ENCODE data around the gene MAP2K2.

The MAP2K2 gene

DNA sequence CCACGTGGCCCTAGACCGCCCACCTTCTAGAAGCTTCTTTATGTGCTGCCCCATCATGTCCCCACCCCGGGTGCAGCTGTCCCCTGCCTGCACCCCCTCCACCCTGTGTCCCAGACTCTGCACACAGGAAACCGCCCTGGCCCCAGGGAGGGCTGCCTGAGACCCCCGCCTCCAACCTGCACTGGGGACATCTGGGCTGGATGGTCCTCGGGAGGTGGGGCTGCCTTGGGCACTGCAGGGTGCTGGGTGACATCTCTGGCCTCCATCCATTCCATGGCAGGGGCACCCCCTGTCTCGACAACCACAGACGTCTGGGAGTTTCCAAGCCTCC is 39.4 kb downstream of the MAP2K2 start:
- no peak for DNase-seq (ENCODE audit: low spot score)
- Histone ChIP-seq H3K4me3 (no peak overlapping the region), H3K27ac (no peak overlapping the region)
- TF ChIP-seq, protein P1, sequence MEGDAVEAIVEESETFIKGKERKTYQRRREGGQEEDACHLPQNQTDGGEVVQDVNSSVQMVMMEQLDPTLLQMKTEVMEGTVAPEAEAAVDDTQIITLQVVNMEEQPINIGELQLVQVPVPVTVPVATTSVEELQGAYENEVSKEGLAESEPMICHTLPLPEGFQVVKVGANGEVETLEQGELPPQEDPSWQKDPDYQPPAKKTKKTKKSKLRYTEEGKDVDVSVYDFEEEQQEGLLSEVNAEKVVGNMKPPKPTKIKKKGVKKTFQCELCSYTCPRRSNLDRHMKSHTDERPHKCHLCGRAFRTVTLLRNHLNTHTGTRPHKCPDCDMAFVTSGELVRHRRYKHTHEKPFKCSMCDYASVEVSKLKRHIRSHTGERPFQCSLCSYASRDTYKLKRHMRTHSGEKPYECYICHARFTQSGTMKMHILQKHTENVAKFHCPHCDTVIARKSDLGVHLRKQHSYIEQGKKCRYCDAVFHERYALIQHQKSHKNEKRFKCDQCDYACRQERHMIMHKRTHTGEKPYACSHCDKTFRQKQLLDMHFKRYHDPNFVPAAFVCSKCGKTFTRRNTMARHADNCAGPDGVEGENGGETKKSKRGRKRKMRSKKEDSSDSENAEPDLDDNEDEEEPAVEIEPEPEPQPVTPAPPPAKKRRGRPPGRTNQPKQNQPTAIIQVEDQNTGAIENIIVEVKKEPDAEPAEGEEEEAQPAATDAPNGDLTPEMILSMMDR (IDR thresholded peaks at IDR 0.05): no peak

DNA sequence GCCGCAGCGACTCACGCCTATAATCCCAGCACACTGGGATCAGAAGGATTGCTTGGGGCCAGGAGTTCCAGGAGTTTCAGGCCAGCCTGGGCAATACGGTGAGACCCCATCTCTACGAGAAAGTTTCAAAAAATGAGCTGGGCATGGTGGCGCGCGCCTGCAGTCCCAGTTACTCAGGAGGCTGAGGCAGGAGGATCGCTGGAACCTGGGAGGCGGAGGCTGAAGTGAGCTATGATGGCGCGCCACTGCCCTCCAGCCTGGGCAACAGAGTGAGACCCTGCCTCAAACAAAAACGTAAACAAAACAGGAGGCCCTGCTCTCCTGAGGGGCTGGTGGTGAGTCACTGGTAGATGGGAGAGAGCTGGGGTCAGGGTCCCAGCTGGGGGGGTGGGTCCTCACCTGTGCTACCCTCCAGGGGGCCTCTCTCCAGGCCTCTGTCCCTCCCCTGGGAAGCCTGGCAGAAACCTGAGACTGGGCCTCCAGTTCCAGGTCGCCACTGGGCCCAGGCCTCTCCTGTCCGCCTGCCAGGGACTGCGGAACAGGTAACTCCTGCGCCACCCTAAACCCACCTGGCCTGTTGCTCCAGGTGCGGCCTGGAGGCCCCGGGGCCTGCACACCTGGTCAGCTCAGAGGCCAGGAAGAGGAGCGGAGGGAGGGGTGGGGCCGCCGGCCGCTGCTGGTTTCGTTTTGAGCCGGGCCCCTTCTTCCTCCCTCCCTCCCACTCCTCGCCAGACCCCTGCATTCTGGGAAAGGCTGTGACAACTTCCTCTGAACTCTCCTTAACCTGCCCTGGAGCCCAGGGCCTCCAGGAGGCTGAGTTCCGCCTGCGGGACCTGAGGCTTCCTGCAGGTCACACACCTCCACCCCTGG is 40.0 kb downstream of the MAP2K2 start:
- TF ChIP-seq, protein P1 (IDR thresholded peaks at IDR 0.05): no peak
- no peak for DNase-seq (ENCODE audit: low spot score)
- Histone ChIP-seq H3K4me3 (peak overlapping the region; percentile 45), H3K27ac (no peak overlapping the region)

DNA sequence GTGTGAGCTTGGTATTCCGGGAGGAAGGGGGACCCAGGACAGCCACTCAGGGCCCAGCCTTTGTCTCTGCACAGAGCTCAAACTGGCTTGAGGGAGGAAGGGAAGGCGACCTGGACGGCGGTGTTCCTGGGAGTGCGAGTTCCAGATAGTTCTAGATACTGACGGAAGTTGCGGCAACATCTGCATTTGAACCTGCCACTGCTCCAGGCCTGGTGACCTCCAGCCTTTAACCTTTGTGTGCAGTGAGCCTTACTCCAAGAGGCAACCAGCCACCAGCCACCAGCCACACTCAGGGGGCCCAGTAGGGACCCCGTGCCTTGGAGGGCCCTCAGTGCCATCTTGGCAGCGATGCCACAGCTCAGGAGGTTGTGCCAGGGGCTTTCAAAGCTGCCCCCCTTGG is 41.8 kb downstream of the MAP2K2 start:
- DNase-seq (ENCODE audit: low spot score): no peak
- no peak overlapping the region for H3K27ac ChIP-seq

DNA sequence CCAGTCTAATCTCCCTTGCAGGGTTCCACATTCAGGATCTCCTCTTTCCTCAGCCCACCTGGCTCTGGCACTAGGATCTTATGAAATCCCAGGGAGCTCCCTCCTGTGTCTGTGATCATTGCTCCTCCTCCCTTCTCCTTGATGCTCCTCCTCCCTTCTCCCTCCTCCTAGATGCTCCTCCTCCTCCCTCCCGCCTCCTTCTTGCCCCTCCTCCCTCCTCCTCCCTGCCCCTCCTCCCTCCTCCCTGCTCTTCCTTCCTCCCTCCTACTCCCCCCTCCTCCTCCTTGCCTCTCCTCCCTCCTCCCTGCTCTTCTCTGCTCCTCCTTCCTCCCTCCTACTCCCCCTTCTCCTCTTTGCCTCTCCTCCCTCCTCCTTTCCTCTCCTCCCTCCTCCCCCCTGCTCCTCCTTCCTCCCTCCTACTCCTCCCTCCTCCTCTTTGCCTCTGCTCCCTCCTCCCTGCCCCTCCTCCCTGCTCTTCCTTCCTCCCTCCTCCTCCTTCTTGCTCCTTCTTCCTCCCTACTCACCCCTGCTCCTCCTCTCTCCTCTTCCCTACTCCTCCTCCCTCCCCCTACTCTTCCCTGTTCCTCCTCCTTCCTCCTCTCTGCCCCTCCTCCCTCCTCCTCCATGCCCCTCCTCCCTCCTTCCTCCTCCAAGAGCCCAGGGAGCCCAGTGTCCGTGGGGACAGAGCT is 42.3 kb downstream of the MAP2K2 start:
- DNase-seq (ENCODE audit: low spot score): no peak
- TF ChIP-seq, protein P1 (IDR thresholded peaks at IDR 0.05): no peak
- no peak overlapping the region for H3K27ac ChIP-seq
- no peak overlapping the region for H3K4me3 ChIP-seq

More for the DNA sequence above, 41.8 kb downstream of the MAP2K2 start:
- H3K4me3 ChIP-seq: no peak overlapping the region
- TF ChIP-seq, protein P1 (IDR thresholded peaks at IDR 0.05): no peak

DNA sequence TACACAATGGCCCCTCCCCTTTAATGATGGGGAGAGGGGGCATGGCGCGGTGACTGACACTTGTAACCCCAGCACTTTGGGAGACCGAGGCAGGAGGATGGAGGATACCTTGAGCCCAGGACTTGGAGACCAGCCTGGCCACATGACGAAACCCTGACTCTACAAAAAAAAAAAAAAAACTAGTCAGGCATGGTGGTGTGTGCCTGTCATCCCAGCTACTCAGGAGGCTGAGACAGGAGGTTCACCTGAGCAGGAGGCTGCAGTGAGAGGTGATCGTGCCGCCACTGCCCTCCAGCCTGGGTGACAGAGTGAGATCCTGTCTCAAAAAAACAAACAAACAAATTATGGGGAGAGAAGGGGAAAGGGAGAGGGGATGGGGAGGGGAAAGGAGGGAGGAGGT is 43.4 kb downstream of the MAP2K2 start:
- TF ChIP-seq, protein P1 (IDR thresholded peaks at IDR 0.05): no peak
- DNase-seq (ENCODE audit: low spot score): no peak
- no peak overlapping the region for H3K4me3 ChIP-seq
- H3K27ac ChIP-seq: no peak overlapping the region

DNA sequence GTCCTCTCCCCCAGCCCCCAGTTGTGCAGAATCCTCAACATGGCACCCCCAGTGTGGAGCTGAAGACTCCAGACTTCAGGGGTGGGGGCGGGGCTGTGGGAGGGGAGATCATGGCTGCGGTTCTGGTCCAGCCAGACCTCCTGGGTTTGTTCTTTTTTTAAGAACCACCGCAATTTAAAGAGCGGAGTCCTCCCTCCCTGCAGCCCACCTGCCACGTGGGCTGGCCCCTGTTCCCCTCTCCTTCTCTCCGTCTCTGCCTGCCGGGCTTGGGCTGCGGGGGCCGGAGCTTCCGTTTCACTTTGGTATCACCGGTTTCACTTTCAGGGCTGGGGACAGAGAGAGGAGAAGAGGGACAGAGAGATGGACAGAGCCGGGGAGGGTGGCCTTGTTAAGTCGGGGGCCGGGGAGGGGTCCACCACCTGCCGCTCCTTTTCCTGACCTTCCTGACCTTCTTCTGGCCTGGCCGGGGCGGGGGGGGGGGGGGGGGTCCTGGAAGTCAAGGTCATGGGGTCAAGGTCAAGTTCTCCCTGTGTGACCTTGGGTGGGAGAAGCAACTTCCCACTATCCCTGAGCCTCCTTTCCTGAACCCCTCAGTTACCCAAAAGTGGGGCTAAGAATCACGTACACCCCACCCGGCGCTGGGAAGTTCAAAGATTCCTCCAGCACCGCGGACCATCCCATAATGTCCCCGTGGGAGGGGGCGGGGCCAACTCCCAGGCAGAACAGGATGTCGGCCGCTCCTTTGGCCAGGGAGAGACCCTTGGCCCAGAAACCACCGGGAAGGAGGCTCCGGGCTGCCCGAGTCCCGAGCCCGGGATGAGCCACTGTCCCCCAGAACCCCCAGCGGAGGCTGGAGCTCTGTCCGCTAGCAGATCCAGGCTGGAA is 45.9 kb downstream of the MAP2K2 start:
- DNase-seq (ENCODE audit: low spot score): no peak
- Histone ChIP-seq H3K4me3 (peak overlapping the region; percentile 73), H3K27ac (peak overlapping the region; percentile 40 to 76)
- TF ChIP-seq, protein P1 (IDR thresholded peaks at IDR 0.05): no peak

Data from coronary artery (tissue), 2 donors.